Measurements from ENCODE around the gene MS4A3. TPM values are rescaled to one million over a fixed set of nuclear protein-coding genes. Genes with fewer than 3 reads are reported as not detected.
"Not testable (repeated sequence)": the region's sequence is repeated elsewhere in the genome, so short reads cannot be mapped to it uniquely, and the experiment has no call there.

MS4A3 gene, protein sequence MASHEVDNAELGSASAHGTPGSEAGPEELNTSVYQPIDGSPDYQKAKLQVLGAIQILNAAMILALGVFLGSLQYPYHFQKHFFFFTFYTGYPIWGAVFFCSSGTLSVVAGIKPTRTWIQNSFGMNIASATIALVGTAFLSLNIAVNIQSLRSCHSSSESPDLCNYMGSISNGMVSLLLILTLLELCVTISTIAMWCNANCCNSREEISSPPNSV
- not detected for total RNA-seq
- polyA plus RNA-seq (ENCODE audit: insufficient read depth, low read depth, low replicate concordance), result not detected
- long read RNA-seq, donor 1, result 0 reads
- long read RNA-seq, donor 2, result 0 reads
- long read RNA-seq, donor 3, result 0 reads
- long read RNA-seq, donor 4, result 0 reads
- long read RNA-seq, donor 5, result 0 reads
- long read RNA-seq, donor 6, partial matches to known transcripts, result 0 of 1 reads
- long read RNA-seq, donor 6, other reads (novel, unspliced or antisense), result 0 of 1 reads
- long read RNA-seq, donor 7, result 0 reads
- long read RNA-seq, donor 8, result 0 reads
- long read RNA-seq, donor 9, result 0 reads
- long read RNA-seq, donor 10, result 0 reads

DNA sequence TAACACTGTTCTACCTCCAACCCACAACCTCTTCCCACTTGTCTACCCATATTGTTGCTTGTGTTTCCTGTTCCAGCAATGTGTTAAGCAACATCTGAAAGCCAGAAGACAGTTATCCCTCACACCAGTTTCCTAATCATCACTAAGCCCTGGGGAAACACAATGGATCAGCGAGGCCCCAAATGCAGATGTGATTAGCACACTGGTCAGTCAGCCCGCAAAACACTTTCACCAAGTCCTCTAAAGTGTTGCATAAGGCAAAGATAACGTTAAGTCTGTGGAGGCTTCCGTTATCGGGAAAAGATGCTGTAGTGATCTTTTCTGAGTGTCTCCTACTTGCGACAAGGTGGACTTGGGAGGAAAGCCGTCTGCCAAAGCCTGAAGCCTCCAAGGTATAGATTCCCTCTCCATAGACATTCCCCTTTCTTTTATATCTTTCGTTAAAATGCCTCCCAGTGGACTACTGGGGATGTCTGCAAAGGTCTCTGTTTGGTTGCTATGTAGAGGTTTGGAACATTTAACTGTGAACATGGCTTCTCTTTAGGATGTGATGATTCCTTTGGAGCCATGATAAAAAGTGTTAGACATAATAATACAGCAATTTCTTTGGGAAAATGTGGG is at the start of gene MS4A3:
TSS of gene MS4A3 (plus strand) at position 317 of the 621 bp plus-strand sequence. CDS start 4,496 bp downstream, outside the sequence.
- H3K27ac ChIP-seq (ENCODE audit: low read depth in 2 of 2, low read length in 2 of 2), result no peak within 1 kb of the TSS
- FAIRE-seq, result no peak
- no peaks in the 10 kb centered on the region for H3K9me3 ChIP-seq (ENCODE audit: control insufficient read depth in 2 of 3, insufficient read depth in 1 of 3, low read length in 3 of 3)
- no peaks in the 10 kb centered on the region for H3K4me1 ChIP-seq (ENCODE audit: control insufficient read depth in 2 of 3, insufficient read depth in 2 of 3, low read depth in 1 of 3, low read length in 3 of 3)
- TF ChIP-seq, protein P1, sequence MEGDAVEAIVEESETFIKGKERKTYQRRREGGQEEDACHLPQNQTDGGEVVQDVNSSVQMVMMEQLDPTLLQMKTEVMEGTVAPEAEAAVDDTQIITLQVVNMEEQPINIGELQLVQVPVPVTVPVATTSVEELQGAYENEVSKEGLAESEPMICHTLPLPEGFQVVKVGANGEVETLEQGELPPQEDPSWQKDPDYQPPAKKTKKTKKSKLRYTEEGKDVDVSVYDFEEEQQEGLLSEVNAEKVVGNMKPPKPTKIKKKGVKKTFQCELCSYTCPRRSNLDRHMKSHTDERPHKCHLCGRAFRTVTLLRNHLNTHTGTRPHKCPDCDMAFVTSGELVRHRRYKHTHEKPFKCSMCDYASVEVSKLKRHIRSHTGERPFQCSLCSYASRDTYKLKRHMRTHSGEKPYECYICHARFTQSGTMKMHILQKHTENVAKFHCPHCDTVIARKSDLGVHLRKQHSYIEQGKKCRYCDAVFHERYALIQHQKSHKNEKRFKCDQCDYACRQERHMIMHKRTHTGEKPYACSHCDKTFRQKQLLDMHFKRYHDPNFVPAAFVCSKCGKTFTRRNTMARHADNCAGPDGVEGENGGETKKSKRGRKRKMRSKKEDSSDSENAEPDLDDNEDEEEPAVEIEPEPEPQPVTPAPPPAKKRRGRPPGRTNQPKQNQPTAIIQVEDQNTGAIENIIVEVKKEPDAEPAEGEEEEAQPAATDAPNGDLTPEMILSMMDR (IDR thresholded peaks at IDR 0.05; ENCODE audit: borderline replicate concordance, extremely low read depth, insufficient read depth), result no peak
- no peak for DNase-seq
- intact Hi-C loops (cut with DNase I), result no loop called here
- H3K4me3 ChIP-seq (ENCODE audit: low read length in 3 of 3), result no peak within 1 kb of the TSS
- no peaks in the 10 kb centered on the region for H3K27me3 ChIP-seq (ENCODE audit: control insufficient read depth, insufficient read depth, low read length)
- H3K9ac ChIP-seq (ENCODE audit: low read length in 3 of 3), result no peak within 1 kb of the TSS
- no peaks in the 10 kb centered on the region for H3K36me3 ChIP-seq (ENCODE audit: control insufficient read depth in 2 of 3, insufficient read depth in 3 of 3, low read length in 3 of 3)

DNA sequence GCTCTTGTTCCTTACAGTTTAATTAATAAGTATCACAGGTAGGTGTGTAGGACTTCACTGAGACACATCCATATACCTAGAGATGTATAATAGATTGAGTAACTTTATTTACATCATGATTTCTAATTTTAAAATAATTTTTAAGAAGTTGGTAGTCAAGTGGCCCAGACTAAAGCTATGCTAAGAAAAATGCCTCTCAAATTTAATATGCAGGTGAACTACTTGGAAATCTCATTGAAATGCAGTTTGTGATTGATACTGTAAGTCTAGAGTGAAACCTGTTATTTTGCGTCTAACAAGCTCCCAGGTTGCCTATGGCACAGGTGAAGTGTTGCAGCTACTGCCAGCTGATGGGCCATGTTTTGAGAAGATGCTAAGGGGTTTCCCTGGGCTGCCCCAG is 39.6 kb upstream of the MS4A3 start, which contains the start of gene OOSP4B:
TSS of gene OOSP4B (plus strand) at position 301 of the 400 bp plus-strand sequence.
- H3K27me3 ChIP-seq (ENCODE audit: control insufficient read depth, insufficient read depth, low read length), result no peaks in the 10 kb centered on the region

DNA sequence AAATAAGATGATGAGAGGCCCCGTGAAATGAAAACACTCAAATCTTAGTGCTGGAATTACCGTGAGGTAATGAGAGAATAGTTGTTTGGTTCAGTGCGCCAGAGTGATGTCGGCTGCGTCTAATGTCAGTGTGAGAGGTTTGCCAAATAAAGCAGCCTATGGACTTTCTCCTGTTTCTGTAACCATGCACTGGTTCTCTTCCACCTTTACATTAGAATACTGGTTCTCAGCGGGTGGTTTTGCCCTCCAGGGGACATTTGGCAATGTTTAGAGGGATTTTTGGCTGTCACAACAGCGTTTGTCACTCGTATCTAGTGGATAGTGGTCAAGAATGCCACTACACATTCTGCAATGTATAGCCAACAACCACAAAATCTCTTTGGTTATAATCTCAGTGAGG is 38.4 kb upstream of the MS4A3 start:
- DNase-seq, result no peak
- no peaks in the 10 kb centered on the region for H3K27me3 ChIP-seq (ENCODE audit: control insufficient read depth, insufficient read depth, low read length)
- H3K9me3 ChIP-seq (ENCODE audit: control insufficient read depth in 2 of 3, insufficient read depth in 1 of 3, low read length in 3 of 3), result no peaks in the 10 kb centered on the region
- TF ChIP-seq, protein P1 (IDR thresholded peaks at IDR 0.05; ENCODE audit: borderline replicate concordance, extremely low read depth, insufficient read depth), result no peak
- no peaks in the 10 kb centered on the region for H3K36me3 ChIP-seq (ENCODE audit: control insufficient read depth in 2 of 3, insufficient read depth in 3 of 3, low read length in 3 of 3)
- no peak overlapping the region for H3K27ac ChIP-seq (ENCODE audit: low read depth in 2 of 2, low read length in 2 of 2)
- intact Hi-C loops (cut with DNase I), result no loop called here
- no peak for FAIRE-seq
- no peaks in the 10 kb centered on the region for H3K4me1 ChIP-seq (ENCODE audit: control insufficient read depth in 2 of 3, insufficient read depth in 2 of 3, low read depth in 1 of 3, low read length in 3 of 3)
- no peak overlapping the region for H3K4me3 ChIP-seq (ENCODE audit: low read length in 3 of 3)
- H3K9ac ChIP-seq (ENCODE audit: low read length in 3 of 3), result no peak overlapping the region

More for the DNA sequence above, 39.6 kb upstream of the MS4A3 start, which contains the start of gene OOSP4B:
- FAIRE-seq, result no peak
- Histone ChIP-seq H3K9me3 (ENCODE audit: control insufficient read depth in 2 of 3, insufficient read depth in 1 of 3, low read length in 3 of 3) (no peaks in the 10 kb centered on the region), H3K9ac (ENCODE audit: low read length in 3 of 3) (no peak within 1 kb of the TSS), H3K27ac (ENCODE audit: low read depth in 2 of 2, low read length in 2 of 2) (no peak within 1 kb of the TSS), H3K4me3 (ENCODE audit: low read length in 3 of 3) (no peak within 1 kb of the TSS), H3K4me1 (ENCODE audit: control insufficient read depth in 2 of 3, insufficient read depth in 2 of 3, low read depth in 1 of 3, low read length in 3 of 3) (no peaks in the 10 kb centered on the region), H3K36me3 (ENCODE audit: control insufficient read depth in 2 of 3, insufficient read depth in 3 of 3, low read length in 3 of 3) (no peaks in the 10 kb centered on the region)
- no peak for DNase-seq
- TF ChIP-seq, protein P1 (IDR thresholded peaks at IDR 0.05; ENCODE audit: borderline replicate concordance, extremely low read depth, insufficient read depth), result no peak
- intact Hi-C loops (cut with DNase I), result no loop called here

DNA sequence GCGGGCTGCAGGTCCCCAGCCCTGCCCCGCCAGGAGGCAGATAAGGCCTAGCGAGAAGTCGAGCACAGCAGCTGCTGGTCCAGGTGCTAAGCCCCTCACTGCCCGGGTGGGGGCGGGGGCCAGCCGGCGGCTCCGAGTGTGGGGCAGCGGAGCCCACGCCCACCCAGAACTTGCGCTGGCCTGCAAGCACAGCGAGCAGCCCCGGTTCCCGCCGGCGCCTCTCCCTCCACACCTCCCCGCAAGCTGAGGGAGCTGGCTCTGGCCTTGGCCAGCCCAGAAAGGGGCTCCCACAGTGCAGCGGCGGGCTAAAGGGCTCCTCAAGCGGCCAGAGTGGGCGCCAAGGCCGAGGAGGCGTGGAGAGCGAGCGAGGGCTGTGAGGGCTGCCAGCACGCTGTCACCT is 36.1 kb upstream of the MS4A3 start:
- H3K4me3 ChIP-seq (ENCODE audit: low read length in 3 of 3); DNase-seq: not testable (repeated sequence)

More for the DNA sequence above, 36.1 kb upstream of the MS4A3 start:
- FAIRE-seq; H3K27me3 ChIP-seq (ENCODE audit: control insufficient read depth, insufficient read depth, low read length); H3K27ac ChIP-seq (ENCODE audit: low read depth in 2 of 2, low read length in 2 of 2); H3K36me3 ChIP-seq (ENCODE audit: control insufficient read depth in 2 of 3, insufficient read depth in 3 of 3, low read length in 3 of 3); H3K9me3 ChIP-seq (ENCODE audit: control insufficient read depth in 2 of 3, insufficient read depth in 1 of 3, low read length in 3 of 3); H3K4me1 ChIP-seq (ENCODE audit: control insufficient read depth in 2 of 3, insufficient read depth in 2 of 3, low read depth in 1 of 3, low read length in 3 of 3); H3K9ac ChIP-seq (ENCODE audit: low read length in 3 of 3); intact Hi-C loops (cut with DNase I): not testable (repeated sequence)
